Measurements from ENCODE around the gene RARA. TPM values are rescaled to one million over a fixed set of nuclear protein-coding genes. Genes with fewer than 3 reads are reported as not detected.

The RARA gene
- total and polyA plus RNA-seq, 2 of the 4 experiments (the other 2 are of a cell fraction), result 9.0 to 12.7 TPM

- TF ChIP-seq RFX5 (IDR thresholded peaks at IDR 0.05; ENCODE audit: low read depth, low read length), result no peak
Measured at GRCh38 chr17:40307740-40308239, 1.2 kb upstream of the RARA start (continued).

- H2BK15ac ChIP-seq (ENCODE audit: low read depth, low read length), result peak overlapping the region; percentile 36; the same call in 1 of the 3 replicates
- no peak overlapping the region for H2AK9ac ChIP-seq (replicated peaks; ENCODE audit: low read depth, low read length, poor library complexity)
- POLR2A ChIA-PET (ENCODE audit: unreplicated experiment), result interaction anchor here (0.9 kb wide), 1 partner anchor 55 kb away, joined by 3 read pairs; the partner anchor contains the start of gene GJD3
- no peak overlapping the region for H2BK5ac ChIP-seq (ENCODE audit: low read depth, low read length, poor library complexity, severe bottlenecking)
- WGBS, 2 experiments (ENCODE audit: extremely low coverage in 2 of 2, insufficient read length in 1 of 2), result 80% methylated on average over 1 of the region's 2 CpGs; no CpG with 5 or more reads in 1 of the 2 experiments
- peak overlapping the region; percentile 74; the same call in 1 of the 2 replicates for H3K4me2 ChIP-seq (ENCODE audit: low read depth, low read length)
- in situ Hi-C loops (cut with MboI; ENCODE audit: low sequenced_read_pairs) (no loop called here), intact Hi-C loops (cut with micrococcal nuclease) (no loop called here), dilution Hi-C loops (cut with HindIII; ENCODE audit: low sequenced_read_pairs, unreplicated experiment) (no loop called here)
- no peaks in the 10 kb centered on the region for H3K9me3 ChIP-seq (ENCODE audit: control insufficient read depth, insufficient read depth, low read length)
- H3K9ac ChIP-seq (ENCODE audit: low read depth, low read length), result no peak overlapping the region
- H3K14ac ChIP-seq (replicated peaks; ENCODE audit: low read depth, low read length), result no peak overlapping the region
- no peak overlapping the region for H3K56ac ChIP-seq (ENCODE audit: extremely low read depth, insufficient read depth, low read length)
- H2BK120ac ChIP-seq (ENCODE audit: low read depth, low read length), result no peak overlapping the region
- no peak overlapping the region for H3K18ac ChIP-seq (ENCODE audit: low read depth, low read length)
- H3K4me1 ChIP-seq (ENCODE audit: control insufficient read depth, insufficient read depth, low read length), result peaks cover 61% of the 10 kb centered on the region
- H3K4me3 ChIP-seq (ENCODE audit: insufficient read depth, low read depth, low read length), result no peak overlapping the region
- no peak for TF ChIP-seq BHLHE40 (IDR thresholded peaks at IDR 0.05; ENCODE audit: low read depth, low read length)
- no peak for TF ChIP-seq FOS (IDR thresholded peaks at IDR 0.05; ENCODE audit: low read depth, low read length)
- no peak for TF ChIP-seq POLR2A (IDR thresholded peaks at IDR 0.05; ENCODE audit: low read depth, low read length)
- TF ChIP-seq MAZ (IDR thresholded peaks at IDR 0.05; ENCODE audit: borderline replicate concordance, low read depth, low read length), result no peak
- TF ChIP-seq CTCF (conservative IDR thresholded peaks at IDR 0.05; ENCODE audit: low read depth, low read length), result no peak
- TF ChIP-seq RCOR1 (IDR thresholded peaks at IDR 0.05; ENCODE audit: insufficient replicate concordance, low read length), result no peak
- TF ChIP-seq RAD21 (IDR thresholded peaks at IDR 0.05; ENCODE audit: low read length), result no peak
- TF ChIP-seq MAFK (IDR thresholded peaks at IDR 0.05; ENCODE audit: low read depth, low read length), result no peak
- no peak for TF ChIP-seq RFX5 (IDR thresholded peaks at IDR 0.05; ENCODE audit: low read depth, low read length)
- TF ChIP-seq NFE2L2 (IDR thresholded peaks at IDR 0.05; ENCODE audit: low read depth, low read length), result no peak
- no peak for TF ChIP-seq CHD1 (IDR thresholded peaks at IDR 0.05; ENCODE audit: low read depth, low read length)
- no peak for TF ChIP-seq MXI1 (IDR thresholded peaks at IDR 0.05; ENCODE audit: borderline replicate concordance, low read depth, low read length)
- no peak for TF ChIP-seq SMC3 (IDR thresholded peaks at IDR 0.05; ENCODE audit: low read depth, low read length)
- no peak for TF ChIP-seq CEBPB (IDR thresholded peaks at IDR 0.05; ENCODE audit: low read depth, low read length)
- TF ChIP-seq, protein P1, sequence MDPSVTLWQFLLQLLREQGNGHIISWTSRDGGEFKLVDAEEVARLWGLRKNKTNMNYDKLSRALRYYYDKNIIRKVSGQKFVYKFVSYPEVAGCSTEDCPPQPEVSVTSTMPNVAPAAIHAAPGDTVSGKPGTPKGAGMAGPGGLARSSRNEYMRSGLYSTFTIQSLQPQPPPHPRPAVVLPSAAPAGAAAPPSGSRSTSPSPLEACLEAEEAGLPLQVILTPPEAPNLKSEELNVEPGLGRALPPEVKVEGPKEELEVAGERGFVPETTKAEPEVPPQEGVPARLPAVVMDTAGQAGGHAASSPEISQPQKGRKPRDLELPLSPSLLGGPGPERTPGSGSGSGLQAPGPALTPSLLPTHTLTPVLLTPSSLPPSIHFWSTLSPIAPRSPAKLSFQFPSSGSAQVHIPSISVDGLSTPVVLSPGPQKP (IDR thresholded peaks at IDR 0.05; ENCODE audit: borderline replicate concordance, low read depth, low read length), result no peak
- no peak for ATAC-seq (ENCODE audit: low read depth)
- no peaks in the 10 kb centered on the region; the same call in 1 of the 2 replicates for H4K20me1 ChIP-seq (ENCODE audit: insufficient read depth, low read length)
- H3K23ac ChIP-seq (ENCODE audit: low read depth, low read length), result no peak overlapping the region
- no peak for DNase-seq
- H3K27me3 ChIP-seq (ENCODE audit: control insufficient read depth, insufficient read depth, low read length), result no peaks in the 10 kb centered on the region
- peak overlapping the region; percentile 9; the same call in 1 of the 2 replicates for H4K91ac ChIP-seq (ENCODE audit: insufficient read depth, low read depth, low read length)
- no peak overlapping the region for H2BK20ac ChIP-seq (ENCODE audit: low read depth, low read length)
- H4K5ac ChIP-seq (ENCODE audit: low read depth, low read length), result no peak overlapping the region
- H3K27ac ChIP-seq (ENCODE audit: insufficient read depth, low read length), result no peak overlapping the region
- no TSS peak for BruUV-seq (replicated peaks)
- no peak overlapping the region; the same call in 1 of the 2 replicates for H2AK5ac ChIP-seq (ENCODE audit: low read depth, low read length)
- H3K4ac ChIP-seq (ENCODE audit: low read depth, low read length), result peak overlapping the region; percentile 5; the same call in 1 of the 2 replicates
- H3K36me3 ChIP-seq (ENCODE audit: control insufficient read depth, insufficient read depth, low read length), result no peaks in the 10 kb centered on the region
- peaks cover 0 to 16% of the 10 kb centered on the region in 2 experiments; a peak in 2 of 4 replicates for H3K79me1 ChIP-seq (ENCODE audit: low read depth in 1 of 2, low read length in 2 of 2)
- H3K9me1 ChIP-seq (ENCODE audit: insufficient read depth, low read length), result peaks cover 25% of the 10 kb centered on the region
- no peak overlapping the region for H2AFZ ChIP-seq (replicated peaks; ENCODE audit: low read length, poor library complexity)
- H4K8ac ChIP-seq (ENCODE audit: low read depth in 2 of 2, low read length in 2 of 2), result no peak overlapping the region
- CTCF ChIA-PET, result no interaction called here
Measured at GRCh38 chr17:40309949-40310510, 1.1 kb downstream of the RARA start.

Data from IMR-90 (cell line).